HEK293 (cell line): ENCODE results near the gene NOL4L.
A peak's percentile ranks its signal among the peaks of the same experiment; 100 is the strongest.

Source experiments
- KLF10 ChIP-seq: fragments of 450-650 bp; IDR thresholded peaks from 2 replicates; pipeline ENCODE4 v1.5.1; 2018; ENCODE audit warnings: missing biosample characterization, mild to moderate bottlenecking, missing genetic modification characterization
- YY1 ChIP-seq: fragments of 450-650 bp; formaldehyde crosslinking; IDR thresholded peaks from 2 replicates; pipeline ENCODE4 v1.5.1; 2018; ENCODE audit warnings: missing biosample characterization, missing genetic modification characterization
- ZBTB8A ChIP-seq: fragments of 450-650 bp; formaldehyde crosslinking; IDR thresholded peaks from 2 replicates; pipeline ENCODE4 v1.5.1; 2016; ENCODE audit warnings: missing biosample characterization, missing genetic modification characterization
- ZNF274 ChIP-seq, 2 experiments: fragments of 200-500 bp in 1 of 2; fragments of 450-650 bp in 1 of 2; sonication (Bioruptor generic) in 1 of 2; formaldehyde crosslinking in 1 of 2; IDR thresholded peaks; 2 replicates each; pipeline versions ENCODE4 v1.5.1 to v1.6.1; 2014 to 2016; ENCODE audit warnings: borderline replicate concordance in 1 of 2, inconsistent platforms in 1 of 2, low read length in 1 of 2, missing biosample characterization in 1 of 2, missing genetic modification characterization in 1 of 2
- ZNF311 ChIP-seq: fragments of 450-650 bp; formaldehyde crosslinking; IDR thresholded peaks from 2 replicates; pipeline ENCODE4 v1.5.1; 2017; ENCODE audit warnings: missing biosample characterization, missing genetic modification characterization, borderline replicate concordance
- ZNF571 ChIP-seq: fragments of 450-650 bp; formaldehyde crosslinking; IDR thresholded peaks from 2 replicates; pipeline ENCODE4 v1.5.0; 2017; ENCODE audit warnings: missing biosample characterization, missing genetic modification characterization
- ZNF600 ChIP-seq: fragments of 450-650 bp; formaldehyde crosslinking; IDR thresholded peaks from 2 replicates; pipeline ENCODE4 v1.5.1; 2016; ENCODE audit warnings: missing biosample characterization, missing genetic modification characterization
- ZNF621 ChIP-seq: fragments of 450-650 bp; formaldehyde crosslinking; IDR thresholded peaks from 2 replicates; pipeline ENCODE4 v1.5.1; 2017; ENCODE audit warnings: missing biosample characterization, missing genetic modification characterization
- ZNF664 ChIP-seq: fragments of 450-650 bp; formaldehyde crosslinking; IDR thresholded peaks from 2 replicates; pipeline ENCODE4 v1.5.1; 2016; ENCODE audit warnings: missing biosample characterization, missing genetic modification characterization
- ZNF768 ChIP-seq: fragments of 450-650 bp; formaldehyde crosslinking; IDR thresholded peaks from 2 replicates; pipeline ENCODE4 v1.5.1; 2018; ENCODE audit warnings: missing biosample characterization, mild to moderate bottlenecking, missing genetic modification characterization
- TF ChIP-seq, protein P1 (sequence below): fragments of 450-650 bp; formaldehyde crosslinking; IDR thresholded peaks from 2 replicates; pipeline ENCODE4 v1.5.1; 2016; ENCODE audit warnings: missing biosample characterization, missing genetic modification characterization
- TF ChIP-seq, protein P2 (sequence below): fragments of 450-650 bp; formaldehyde crosslinking; IDR thresholded peaks from 2 replicates; pipeline ENCODE4 v1.5.1; 2016; ENCODE audit warnings: missing biosample characterization, missing genetic modification characterization
- TF ChIP-seq, protein P3 (sequence below): fragments of 450-650 bp; formaldehyde crosslinking; IDR thresholded peaks from 2 replicates; pipeline ENCODE4 v1.5.1; 2016; ENCODE audit warnings: missing biosample characterization, missing genetic modification characterization
- TF ChIP-seq, protein P4 (sequence below): fragments of 450-650 bp; formaldehyde crosslinking; IDR thresholded peaks from 2 replicates; pipeline ENCODE4 v1.5.1; 2017; ENCODE audit warnings: missing biosample characterization, missing genetic modification characterization

DNA sequence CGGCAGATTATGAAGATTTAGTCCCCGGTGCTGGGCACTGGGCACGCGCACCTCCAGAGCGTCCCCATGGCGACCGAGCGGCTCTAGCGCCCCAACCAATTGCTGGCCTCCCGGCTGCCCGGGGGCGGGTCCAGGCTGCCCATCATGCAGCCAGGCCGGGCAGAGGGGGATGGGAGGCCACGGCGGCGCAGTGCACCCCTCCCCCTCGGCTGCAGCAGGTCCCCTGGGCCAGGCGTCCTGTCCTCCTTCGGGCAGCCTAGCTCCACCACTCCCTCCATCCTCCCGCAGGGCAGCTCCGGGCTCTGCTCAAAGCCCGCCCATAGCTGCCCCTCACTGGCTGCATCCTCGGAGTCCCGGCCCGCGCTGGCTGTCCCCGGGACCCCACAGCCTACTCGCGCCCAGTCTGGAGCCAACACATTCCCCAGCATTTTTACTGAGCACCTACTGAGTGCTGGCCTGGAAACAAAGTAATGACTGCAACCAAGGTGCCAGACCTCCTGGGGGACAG is 127.6 kb downstream of the NOL4L start:
- TF ChIP-seq ZBTB8A (peak; percentile 47), ZNF600 (tag by site-specific recombination) (peak; percentile 69), ZNF571 (tag by site-specific recombination) (no peak), YY1 (no peak), ZNF274 (IDR thresholded peaks at IDR 0.05; ENCODE audit: low read length) (no peak), ZNF274 (tag by site-specific recombination; IDR thresholded peaks at IDR 0.05; ENCODE audit: borderline replicate concordance) (no peak), ZNF664 (tag by site-specific recombination) (peak; percentile 99), ZNF768 (tag by site-specific recombination) (no peak), ZNF311 (no peak), ZNF621 (tag by site-specific recombination) (no peak), KLF10 (tag by site-specific recombination) (no peak)
- TF ChIP-seq, protein P1, sequence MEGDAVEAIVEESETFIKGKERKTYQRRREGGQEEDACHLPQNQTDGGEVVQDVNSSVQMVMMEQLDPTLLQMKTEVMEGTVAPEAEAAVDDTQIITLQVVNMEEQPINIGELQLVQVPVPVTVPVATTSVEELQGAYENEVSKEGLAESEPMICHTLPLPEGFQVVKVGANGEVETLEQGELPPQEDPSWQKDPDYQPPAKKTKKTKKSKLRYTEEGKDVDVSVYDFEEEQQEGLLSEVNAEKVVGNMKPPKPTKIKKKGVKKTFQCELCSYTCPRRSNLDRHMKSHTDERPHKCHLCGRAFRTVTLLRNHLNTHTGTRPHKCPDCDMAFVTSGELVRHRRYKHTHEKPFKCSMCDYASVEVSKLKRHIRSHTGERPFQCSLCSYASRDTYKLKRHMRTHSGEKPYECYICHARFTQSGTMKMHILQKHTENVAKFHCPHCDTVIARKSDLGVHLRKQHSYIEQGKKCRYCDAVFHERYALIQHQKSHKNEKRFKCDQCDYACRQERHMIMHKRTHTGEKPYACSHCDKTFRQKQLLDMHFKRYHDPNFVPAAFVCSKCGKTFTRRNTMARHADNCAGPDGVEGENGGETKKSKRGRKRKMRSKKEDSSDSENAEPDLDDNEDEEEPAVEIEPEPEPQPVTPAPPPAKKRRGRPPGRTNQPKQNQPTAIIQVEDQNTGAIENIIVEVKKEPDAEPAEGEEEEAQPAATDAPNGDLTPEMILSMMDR (tag by site-specific recombination), result no peak
- TF ChIP-seq, protein P2, sequence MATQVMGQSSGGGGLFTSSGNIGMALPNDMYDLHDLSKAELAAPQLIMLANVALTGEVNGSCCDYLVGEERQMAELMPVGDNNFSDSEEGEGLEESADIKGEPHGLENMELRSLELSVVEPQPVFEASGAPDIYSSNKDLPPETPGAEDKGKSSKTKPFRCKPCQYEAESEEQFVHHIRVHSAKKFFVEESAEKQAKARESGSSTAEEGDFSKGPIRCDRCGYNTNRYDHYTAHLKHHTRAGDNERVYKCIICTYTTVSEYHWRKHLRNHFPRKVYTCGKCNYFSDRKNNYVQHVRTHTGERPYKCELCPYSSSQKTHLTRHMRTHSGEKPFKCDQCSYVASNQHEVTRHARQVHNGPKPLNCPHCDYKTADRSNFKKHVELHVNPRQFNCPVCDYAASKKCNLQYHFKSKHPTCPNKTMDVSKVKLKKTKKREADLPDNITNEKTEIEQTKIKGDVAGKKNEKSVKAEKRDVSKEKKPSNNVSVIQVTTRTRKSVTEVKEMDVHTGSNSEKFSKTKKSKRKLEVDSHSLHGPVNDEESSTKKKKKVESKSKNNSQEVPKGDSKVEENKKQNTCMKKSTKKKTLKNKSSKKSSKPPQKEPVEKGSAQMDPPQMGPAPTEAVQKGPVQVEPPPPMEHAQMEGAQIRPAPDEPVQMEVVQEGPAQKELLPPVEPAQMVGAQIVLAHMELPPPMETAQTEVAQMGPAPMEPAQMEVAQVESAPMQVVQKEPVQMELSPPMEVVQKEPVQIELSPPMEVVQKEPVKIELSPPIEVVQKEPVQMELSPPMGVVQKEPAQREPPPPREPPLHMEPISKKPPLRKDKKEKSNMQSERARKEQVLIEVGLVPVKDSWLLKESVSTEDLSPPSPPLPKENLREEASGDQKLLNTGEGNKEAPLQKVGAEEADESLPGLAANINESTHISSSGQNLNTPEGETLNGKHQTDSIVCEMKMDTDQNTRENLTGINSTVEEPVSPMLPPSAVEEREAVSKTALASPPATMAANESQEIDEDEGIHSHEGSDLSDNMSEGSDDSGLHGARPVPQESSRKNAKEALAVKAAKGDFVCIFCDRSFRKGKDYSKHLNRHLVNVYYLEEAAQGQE (tag by site-specific recombination), result no peak
- TF ChIP-seq, protein P3, sequence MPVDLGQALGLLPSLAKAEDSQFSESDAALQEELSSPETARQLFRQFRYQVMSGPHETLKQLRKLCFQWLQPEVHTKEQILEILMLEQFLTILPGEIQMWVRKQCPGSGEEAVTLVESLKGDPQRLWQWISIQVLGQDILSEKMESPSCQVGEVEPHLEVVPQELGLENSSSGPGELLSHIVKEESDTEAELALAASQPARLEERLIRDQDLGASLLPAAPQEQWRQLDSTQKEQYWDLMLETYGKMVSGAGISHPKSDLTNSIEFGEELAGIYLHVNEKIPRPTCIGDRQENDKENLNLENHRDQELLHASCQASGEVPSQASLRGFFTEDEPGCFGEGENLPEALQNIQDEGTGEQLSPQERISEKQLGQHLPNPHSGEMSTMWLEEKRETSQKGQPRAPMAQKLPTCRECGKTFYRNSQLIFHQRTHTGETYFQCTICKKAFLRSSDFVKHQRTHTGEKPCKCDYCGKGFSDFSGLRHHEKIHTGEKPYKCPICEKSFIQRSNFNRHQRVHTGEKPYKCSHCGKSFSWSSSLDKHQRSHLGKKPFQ (tag by site-specific recombination), result no peak
- TF ChIP-seq, protein P4, sequence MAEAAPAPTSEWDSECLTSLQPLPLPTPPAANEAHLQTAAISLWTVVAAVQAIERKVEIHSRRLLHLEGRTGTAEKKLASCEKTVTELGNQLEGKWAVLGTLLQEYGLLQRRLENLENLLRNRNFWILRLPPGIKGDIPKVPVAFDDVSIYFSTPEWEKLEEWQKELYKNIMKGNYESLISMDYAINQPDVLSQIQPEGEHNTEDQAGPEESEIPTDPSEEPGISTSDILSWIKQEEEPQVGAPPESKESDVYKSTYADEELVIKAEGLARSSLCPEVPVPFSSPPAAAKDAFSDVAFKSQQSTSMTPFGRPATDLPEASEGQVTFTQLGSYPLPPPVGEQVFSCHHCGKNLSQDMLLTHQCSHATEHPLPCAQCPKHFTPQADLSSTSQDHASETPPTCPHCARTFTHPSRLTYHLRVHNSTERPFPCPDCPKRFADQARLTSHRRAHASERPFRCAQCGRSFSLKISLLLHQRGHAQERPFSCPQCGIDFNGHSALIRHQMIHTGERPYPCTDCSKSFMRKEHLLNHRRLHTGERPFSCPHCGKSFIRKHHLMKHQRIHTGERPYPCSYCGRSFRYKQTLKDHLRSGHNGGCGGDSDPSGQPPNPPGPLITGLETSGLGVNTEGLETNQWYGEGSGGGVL (tag by site-specific recombination), result no peak
